KMS-11 (cell line): Measurements from ENCODE around the gene ERI3.
A peak's percentile ranks its signal among the peaks of the same experiment; 100 is the strongest.

Experiments
- H2AFZ ChIP-seq: fragments of 200-600 bp; sonication (generic); 2 replicates; pipeline ENCODE4 v1.6.1; 2016; ENCODE audit warnings: antibody characterized with exemption, mixed run types, low read depth
- H3K27ac ChIP-seq: fragments of 200-600 bp; sonication (generic); 2 replicates; pipeline ENCODE4 v1.6.1; 2016; ENCODE audit warnings: mild to moderate bottlenecking, mixed run types
- H3K27me3 ChIP-seq: fragments of 200-600 bp; sonication (generic); 2 replicates; pipeline ENCODE4 v1.6.1; 2017; ENCODE audit warnings: mild to moderate bottlenecking, low read depth, mixed run types, moderate library complexity; ENCODE audit not compliant: insufficient read depth
- H3K36me3 ChIP-seq: fragments of 200-600 bp; sonication (generic); 2 replicates; pipeline ENCODE4 v1.6.1; 2017; ENCODE audit warnings: mild to moderate bottlenecking, mixed run types; ENCODE audit not compliant: insufficient read depth
- H3K4me1 ChIP-seq: fragments of 200-600 bp; sonication (generic); 2 replicates; pipeline ENCODE4 v1.6.1; 2016; ENCODE audit warnings: mild to moderate bottlenecking, low read depth, mixed run types; ENCODE audit not compliant: poor library complexity, severe bottlenecking
- H3K4me2 ChIP-seq: fragments of 200-600 bp; sonication (generic); 2 replicates; pipeline ENCODE4 v1.7.0; 2016; ENCODE audit warnings: mild to moderate bottlenecking, mixed run types
- H3K4me3 ChIP-seq: fragments of 200-600 bp; sonication (generic); IDR thresholded peaks from 2 replicates; pipeline ENCODE4 v1.6.1; 2017; ENCODE audit warnings: low read depth, low read length, mixed read lengths; ENCODE audit not compliant: insufficient read depth
- H3K79me2 ChIP-seq: fragments of 200-600 bp; sonication (generic); 2 replicates; pipeline ENCODE4 v1.6.1; 2016; ENCODE audit warnings: low read depth, mixed run types; ENCODE audit not compliant: insufficient read depth
- H3K9ac ChIP-seq: fragments of 200-600 bp; sonication (generic); 2 replicates; pipeline ENCODE4 v1.6.1; 2016; ENCODE audit warnings: mild to moderate bottlenecking, mixed run types
- H4K20me1 ChIP-seq: fragments of 200-600 bp; sonication (generic); 2 replicates; pipeline ENCODE4 v1.6.1; 2016; ENCODE audit warnings: mild to moderate bottlenecking, mixed run types; ENCODE audit not compliant: insufficient read depth
- TF ChIP-seq, protein P1 (sequence below): fragments of 200-600 bp; sonication (generic); conservative IDR thresholded peaks from 2 replicates; pipeline ENCODE4 v1.6.1; 2017; ENCODE audit warnings: low read depth, mild to moderate bottlenecking, antibody characterized with exemption, low read length, moderate library complexity, mixed read lengths

Gene ERI3

DNA sequence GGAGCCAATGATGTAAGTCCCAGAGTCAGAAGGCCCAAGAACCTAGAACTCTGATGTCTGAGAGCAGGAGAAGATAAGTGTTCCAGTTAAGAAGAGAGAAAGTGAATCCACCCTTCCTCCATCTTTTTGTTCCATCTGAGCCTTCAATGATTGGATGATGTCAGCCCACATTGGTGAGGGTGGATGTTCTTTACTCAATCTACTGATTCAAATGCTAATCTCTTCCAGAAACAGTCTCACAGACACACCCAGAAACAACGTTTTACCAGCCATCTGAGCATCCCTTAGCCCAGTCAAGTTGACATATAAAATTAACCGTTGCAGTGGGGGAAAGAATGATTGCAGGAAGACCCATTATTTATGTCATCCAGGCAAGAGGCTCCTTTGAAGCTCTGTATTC, 33.5 kb upstream of the ERI3 start:
- TF ChIP-seq, protein P1, sequence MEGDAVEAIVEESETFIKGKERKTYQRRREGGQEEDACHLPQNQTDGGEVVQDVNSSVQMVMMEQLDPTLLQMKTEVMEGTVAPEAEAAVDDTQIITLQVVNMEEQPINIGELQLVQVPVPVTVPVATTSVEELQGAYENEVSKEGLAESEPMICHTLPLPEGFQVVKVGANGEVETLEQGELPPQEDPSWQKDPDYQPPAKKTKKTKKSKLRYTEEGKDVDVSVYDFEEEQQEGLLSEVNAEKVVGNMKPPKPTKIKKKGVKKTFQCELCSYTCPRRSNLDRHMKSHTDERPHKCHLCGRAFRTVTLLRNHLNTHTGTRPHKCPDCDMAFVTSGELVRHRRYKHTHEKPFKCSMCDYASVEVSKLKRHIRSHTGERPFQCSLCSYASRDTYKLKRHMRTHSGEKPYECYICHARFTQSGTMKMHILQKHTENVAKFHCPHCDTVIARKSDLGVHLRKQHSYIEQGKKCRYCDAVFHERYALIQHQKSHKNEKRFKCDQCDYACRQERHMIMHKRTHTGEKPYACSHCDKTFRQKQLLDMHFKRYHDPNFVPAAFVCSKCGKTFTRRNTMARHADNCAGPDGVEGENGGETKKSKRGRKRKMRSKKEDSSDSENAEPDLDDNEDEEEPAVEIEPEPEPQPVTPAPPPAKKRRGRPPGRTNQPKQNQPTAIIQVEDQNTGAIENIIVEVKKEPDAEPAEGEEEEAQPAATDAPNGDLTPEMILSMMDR: no peak
- Histone ChIP-seq H2AFZ (no peak overlapping the region), H4K20me1 (no peaks in the 10 kb centered on the region), H3K27ac (no peak overlapping the region), H3K4me3 (no peak overlapping the region), H3K36me3 (no peaks in the 10 kb centered on the region), H3K79me2 (no peaks in the 10 kb centered on the region), H3K4me1 (no peaks in the 10 kb centered on the region), H3K4me2 (no peak overlapping the region), H3K9ac (no peak overlapping the region), H3K27me3 (no peaks in the 10 kb centered on the region)

DNA sequence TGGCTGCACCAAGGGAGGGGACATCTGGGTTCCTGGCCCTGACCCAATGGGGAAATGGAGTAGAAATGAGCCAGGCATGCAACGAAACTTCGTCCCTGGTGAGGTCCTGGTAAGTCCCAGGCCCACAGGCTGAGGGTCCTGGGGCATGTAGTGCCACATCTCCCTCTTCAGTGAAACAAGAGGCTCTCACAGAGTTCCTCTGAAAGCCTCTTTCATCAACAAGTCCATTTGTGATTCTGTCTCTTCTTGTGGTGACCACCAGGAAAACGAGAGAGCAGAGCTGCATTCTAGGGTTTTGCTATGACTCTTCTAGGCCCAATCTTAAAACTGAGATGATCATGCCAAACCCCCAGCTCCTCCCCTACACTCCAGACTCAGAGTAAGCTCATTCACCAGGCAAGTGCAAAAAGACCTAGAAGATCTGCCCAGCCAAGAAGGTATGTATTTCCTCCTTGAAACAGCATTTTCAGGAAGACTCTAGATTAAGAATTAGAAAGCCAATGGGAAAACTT, 25.7 kb upstream of the ERI3 start:
- H3K27ac ChIP-seq: no peak overlapping the region
- H3K4me1 ChIP-seq: no peaks in the 10 kb centered on the region
- H2AFZ ChIP-seq: no peak overlapping the region
- H4K20me1 ChIP-seq: no peaks in the 10 kb centered on the region
- no peaks in the 10 kb centered on the region for H3K79me2 ChIP-seq
- H3K27me3 ChIP-seq: no peaks in the 10 kb centered on the region
- TF ChIP-seq, protein P1: no peak
- H3K4me3 ChIP-seq: no peak overlapping the region
- no peak overlapping the region for H3K9ac ChIP-seq
- no peaks in the 10 kb centered on the region for H3K36me3 ChIP-seq
- H3K4me2 ChIP-seq: no peak overlapping the region

DNA sequence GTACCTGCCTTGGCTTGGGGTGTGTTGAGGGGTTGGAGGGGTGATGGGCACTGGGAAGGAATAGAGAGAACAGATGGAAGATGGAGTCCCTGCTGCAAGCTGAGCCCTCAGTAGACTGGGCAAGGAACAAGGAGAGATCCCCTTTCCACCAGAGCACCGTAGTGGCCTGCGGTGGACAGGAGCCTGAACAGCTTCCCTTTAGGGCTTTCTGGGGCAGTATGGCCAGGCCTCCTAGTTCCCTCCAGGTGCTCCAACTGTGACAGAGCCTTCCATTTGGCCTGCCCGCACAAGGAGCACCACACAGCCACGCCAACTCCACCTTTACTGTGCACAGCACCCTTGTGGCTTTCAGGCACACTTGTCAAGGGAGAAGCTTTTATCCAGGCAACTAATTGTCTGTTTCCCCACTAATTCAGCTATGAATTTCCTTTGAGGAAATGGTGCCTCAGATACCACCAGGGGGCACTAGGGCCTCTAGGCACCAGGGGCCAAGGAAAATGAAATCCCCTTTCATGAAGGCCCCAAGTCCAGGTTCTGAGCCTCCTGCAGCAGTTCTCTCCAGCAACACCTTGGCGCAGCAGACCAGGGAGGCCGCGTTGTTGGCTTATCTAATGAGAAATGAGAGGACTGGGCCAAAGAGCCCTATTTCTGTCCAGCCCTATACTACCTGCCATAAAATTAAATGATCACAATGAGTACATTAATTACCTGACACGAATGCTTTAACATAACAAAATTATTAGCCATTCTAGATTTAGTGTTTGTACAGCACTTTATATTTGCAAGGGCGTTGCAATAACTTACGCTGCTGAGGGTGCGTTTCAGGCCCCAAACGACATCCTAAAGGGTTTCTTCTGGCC, 23.1 kb upstream of the ERI3 start:
- H3K79me2 ChIP-seq: no peaks in the 10 kb centered on the region
- TF ChIP-seq, protein P1: peak; percentile 81
- no peaks in the 10 kb centered on the region for H3K36me3 ChIP-seq
- H3K4me1 ChIP-seq: no peaks in the 10 kb centered on the region
- no peaks in the 10 kb centered on the region for H4K20me1 ChIP-seq
- H3K4me3 ChIP-seq: no peak overlapping the region
- H3K27me3 ChIP-seq: no peaks in the 10 kb centered on the region
- H3K4me2 ChIP-seq: no peak overlapping the region
- no peak overlapping the region for H2AFZ ChIP-seq
- no peak overlapping the region for H3K27ac ChIP-seq
- H3K9ac ChIP-seq: no peak overlapping the region

GRCh38 chr1:44375547-44375946, 20.5 kb upstream of the ERI3 start:
- Histone ChIP-seq H2AFZ (no peak overlapping the region), H3K27me3 (no peaks in the 10 kb centered on the region)

More at GRCh38 chr1:44375547-44375946, 20.5 kb upstream of the ERI3 start:
- TF ChIP-seq, protein P1: no peak
- Histone ChIP-seq H3K9ac (no peak overlapping the region), H3K4me3 (no peak overlapping the region), H3K4me1 (no peaks in the 10 kb centered on the region), H3K4me2 (no peak overlapping the region), H4K20me1 (no peaks in the 10 kb centered on the region), H3K36me3 (no peaks in the 10 kb centered on the region), H3K79me2 (no peaks in the 10 kb centered on the region), H3K27ac (no peak overlapping the region)
